ENCODE results near the gene KIFAP3.

DNA sequence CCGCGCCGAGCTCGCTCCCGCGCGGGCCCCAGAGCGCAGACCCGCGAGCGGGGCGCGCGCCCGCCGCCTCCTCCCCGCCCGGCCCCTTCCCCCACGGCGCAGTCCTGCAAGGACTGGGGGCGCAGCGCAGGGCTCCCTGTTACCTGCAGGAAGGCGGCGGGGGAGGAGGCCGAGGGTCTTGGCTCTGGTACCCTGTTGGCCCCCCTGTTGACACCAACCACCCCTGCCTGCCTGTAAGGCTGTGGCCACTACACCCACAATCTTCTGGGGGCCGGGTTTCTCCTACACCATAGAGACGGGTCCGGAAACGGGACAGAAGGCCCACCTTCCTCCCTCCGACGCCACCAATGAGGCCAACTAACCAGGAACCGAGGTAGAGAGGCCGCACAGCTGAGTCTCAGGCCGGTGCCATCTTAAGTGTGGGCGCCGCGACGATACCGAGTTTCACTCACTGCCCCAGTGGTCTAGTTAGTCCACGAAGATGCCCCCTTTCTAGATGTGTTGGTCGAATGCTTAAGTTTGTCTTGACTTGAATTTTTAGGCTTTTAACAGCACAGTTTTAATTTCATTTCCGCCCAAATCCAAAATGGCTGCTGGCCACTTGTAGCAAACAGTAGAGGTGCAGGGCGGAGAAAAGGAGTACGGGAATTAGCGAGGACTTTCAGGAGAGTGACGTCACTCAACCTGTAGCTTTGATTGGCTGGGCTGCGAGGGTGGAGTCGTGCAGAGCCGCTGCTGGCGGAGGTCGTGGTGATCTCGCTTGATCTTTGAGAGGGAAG is 180.7 kb downstream of the KIFAP3 start, which contains the start of gene SCYL3:
- no peak for TF ChIP-seq ZFX (IDR thresholded peaks at IDR 0.05; ENCODE audit: borderline replicate concordance)
- TF ChIP-seq, protein P1, sequence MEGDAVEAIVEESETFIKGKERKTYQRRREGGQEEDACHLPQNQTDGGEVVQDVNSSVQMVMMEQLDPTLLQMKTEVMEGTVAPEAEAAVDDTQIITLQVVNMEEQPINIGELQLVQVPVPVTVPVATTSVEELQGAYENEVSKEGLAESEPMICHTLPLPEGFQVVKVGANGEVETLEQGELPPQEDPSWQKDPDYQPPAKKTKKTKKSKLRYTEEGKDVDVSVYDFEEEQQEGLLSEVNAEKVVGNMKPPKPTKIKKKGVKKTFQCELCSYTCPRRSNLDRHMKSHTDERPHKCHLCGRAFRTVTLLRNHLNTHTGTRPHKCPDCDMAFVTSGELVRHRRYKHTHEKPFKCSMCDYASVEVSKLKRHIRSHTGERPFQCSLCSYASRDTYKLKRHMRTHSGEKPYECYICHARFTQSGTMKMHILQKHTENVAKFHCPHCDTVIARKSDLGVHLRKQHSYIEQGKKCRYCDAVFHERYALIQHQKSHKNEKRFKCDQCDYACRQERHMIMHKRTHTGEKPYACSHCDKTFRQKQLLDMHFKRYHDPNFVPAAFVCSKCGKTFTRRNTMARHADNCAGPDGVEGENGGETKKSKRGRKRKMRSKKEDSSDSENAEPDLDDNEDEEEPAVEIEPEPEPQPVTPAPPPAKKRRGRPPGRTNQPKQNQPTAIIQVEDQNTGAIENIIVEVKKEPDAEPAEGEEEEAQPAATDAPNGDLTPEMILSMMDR (IDR thresholded peaks at IDR 0.05), result no peak
